Measurements from ENCODE around the gene MVB12B.

Gene MVB12B

DNA sequence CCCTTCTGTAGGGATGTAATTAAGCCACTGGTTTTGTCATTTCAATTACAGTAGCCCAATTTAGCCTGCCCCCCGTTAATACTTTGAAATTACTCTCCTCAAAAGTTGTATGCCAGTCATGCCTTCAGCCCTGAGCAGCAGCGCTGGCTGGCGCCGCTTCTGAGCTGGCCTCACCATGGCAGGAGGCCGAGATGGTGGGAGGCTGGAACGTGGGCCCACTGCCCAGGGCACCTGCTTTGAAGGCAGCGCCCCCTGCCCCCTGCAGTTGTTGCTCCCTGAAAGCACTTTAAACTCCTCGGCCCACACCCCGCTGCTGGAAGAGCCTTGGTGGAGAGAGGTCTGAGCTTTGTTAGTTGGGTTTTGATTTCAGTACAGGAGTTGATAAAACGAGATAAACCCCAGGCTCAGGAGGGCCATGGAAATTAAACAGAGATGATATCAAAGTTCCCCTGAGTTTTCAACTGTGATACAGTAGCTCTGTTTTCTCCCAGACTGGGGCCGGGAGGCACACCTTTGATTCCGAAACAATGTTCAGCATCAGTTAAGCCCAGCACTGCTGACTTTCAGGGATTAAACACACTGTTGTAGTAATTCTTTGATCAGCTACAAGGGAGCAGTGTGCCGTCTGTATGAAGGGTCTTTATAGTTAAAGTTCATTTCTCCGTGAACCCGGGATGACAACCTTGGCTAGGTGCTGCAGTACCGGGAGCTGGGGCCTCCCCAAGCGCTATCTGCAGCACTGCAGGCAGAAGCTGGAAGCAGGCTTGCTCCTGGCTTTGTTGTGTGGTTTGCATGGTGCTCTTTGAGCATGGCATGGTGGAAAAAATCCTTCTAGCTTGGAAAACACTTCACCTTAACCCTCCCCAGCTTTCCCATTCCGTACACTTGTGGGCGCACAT, 9.5 kb downstream of the MVB12B start:
- no peak for TF ChIP-seq SIN3A (IDR thresholded peaks at IDR 0.05; ENCODE audit: borderline replicate concordance, insufficient read depth, low read length)
- no peak for TF ChIP-seq TAF1 (IDR thresholded peaks at IDR 0.05; ENCODE audit: borderline replicate concordance, insufficient read depth, low read length)
- TF ChIP-seq FOXP2 (optimal IDR thresholded peaks at IDR 0.05; ENCODE audit: borderline replicate concordance, extremely low read depth, extremely low read length, insufficient read depth): no peak
- TF ChIP-seq, protein P1, sequence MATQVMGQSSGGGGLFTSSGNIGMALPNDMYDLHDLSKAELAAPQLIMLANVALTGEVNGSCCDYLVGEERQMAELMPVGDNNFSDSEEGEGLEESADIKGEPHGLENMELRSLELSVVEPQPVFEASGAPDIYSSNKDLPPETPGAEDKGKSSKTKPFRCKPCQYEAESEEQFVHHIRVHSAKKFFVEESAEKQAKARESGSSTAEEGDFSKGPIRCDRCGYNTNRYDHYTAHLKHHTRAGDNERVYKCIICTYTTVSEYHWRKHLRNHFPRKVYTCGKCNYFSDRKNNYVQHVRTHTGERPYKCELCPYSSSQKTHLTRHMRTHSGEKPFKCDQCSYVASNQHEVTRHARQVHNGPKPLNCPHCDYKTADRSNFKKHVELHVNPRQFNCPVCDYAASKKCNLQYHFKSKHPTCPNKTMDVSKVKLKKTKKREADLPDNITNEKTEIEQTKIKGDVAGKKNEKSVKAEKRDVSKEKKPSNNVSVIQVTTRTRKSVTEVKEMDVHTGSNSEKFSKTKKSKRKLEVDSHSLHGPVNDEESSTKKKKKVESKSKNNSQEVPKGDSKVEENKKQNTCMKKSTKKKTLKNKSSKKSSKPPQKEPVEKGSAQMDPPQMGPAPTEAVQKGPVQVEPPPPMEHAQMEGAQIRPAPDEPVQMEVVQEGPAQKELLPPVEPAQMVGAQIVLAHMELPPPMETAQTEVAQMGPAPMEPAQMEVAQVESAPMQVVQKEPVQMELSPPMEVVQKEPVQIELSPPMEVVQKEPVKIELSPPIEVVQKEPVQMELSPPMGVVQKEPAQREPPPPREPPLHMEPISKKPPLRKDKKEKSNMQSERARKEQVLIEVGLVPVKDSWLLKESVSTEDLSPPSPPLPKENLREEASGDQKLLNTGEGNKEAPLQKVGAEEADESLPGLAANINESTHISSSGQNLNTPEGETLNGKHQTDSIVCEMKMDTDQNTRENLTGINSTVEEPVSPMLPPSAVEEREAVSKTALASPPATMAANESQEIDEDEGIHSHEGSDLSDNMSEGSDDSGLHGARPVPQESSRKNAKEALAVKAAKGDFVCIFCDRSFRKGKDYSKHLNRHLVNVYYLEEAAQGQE (IDR thresholded peaks at IDR 0.05; ENCODE audit: insufficient read depth in 1 of 2, low read depth in 2 of 2, low read length in 2 of 2): no peak
- no peak for TF ChIP-seq POLR2AphosphoS5 (IDR thresholded peaks at IDR 0.05; ENCODE audit: low read depth, low read length)

DNA sequence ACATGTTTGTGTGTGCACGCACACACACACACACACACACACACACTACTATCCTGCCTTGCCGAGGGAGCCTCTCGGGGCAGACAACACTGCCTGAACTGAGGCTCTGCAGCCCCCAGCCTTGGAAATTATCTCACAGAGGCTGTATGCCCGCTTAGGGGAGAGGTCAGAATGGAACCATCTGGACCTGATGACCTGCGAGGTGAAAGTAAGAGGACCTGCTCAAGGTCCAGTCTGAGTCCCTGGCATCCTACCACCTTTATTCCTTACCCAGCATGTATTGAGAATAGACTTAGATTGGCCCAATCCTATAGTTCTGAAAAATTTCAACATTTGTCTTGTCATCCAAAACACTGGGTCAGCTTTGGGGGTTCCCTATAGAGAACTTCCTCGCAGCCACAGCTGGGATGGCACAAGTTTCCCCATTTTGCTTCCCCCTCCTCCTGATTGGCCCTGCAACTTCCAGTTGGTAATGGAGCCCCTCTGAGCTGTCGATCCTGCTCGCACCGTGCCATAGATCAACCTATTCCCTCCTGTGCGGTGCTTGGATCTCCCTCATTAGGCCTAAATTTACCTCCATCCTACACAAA, 10.2 kb downstream of the MVB12B start:
- TF ChIP-seq SIN3A (IDR thresholded peaks at IDR 0.05; ENCODE audit: borderline replicate concordance, insufficient read depth, low read length) (no peak), FOXP2 (optimal IDR thresholded peaks at IDR 0.05; ENCODE audit: borderline replicate concordance, extremely low read depth, extremely low read length, insufficient read depth) (no peak), POLR2AphosphoS5 (IDR thresholded peaks at IDR 0.05; ENCODE audit: low read depth, low read length) (no peak), TAF1 (IDR thresholded peaks at IDR 0.05; ENCODE audit: borderline replicate concordance, insufficient read depth, low read length) (no peak)
- TF ChIP-seq, protein P1 (IDR thresholded peaks at IDR 0.05; ENCODE audit: insufficient read depth in 1 of 2, low read depth in 2 of 2, low read length in 2 of 2): no peak

DNA sequence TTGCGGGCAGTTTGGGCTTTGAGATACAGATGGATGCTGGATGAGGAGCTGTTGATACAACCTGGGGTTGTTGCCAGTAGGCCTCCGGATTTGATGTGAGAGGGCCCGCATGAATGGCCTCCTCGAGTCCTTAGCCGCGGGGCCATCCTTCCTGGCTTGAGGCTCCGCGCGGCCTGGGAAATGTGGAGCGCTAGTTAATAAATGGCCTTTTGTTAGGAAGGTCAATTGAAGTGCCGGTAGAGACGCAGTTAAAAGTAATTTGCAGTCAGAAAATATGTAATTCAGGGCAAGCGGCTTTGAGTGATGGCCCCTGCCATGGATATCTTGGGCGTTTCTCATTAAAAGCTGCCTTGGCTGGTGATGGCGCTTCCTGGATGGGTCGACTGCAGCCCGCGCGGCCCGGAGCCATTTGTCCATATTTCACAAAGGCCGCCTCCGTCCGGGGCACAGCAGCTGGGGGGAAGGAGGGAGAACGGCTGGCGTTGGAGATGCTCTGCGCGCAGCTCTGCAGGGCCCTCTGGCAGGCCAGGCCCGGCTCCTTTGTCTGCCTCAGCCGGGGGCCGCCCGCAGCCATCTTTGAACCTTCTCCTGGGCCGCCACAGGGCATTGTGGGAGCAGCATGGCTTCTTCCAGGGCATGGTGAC, 11.2 kb downstream of the MVB12B start:
- TF ChIP-seq, protein P1 (IDR thresholded peaks at IDR 0.05; ENCODE audit: insufficient read depth in 1 of 2, low read depth in 2 of 2, low read length in 2 of 2): no peak
- TF ChIP-seq SIN3A (IDR thresholded peaks at IDR 0.05; ENCODE audit: borderline replicate concordance, insufficient read depth, low read length) (no peak), POLR2AphosphoS5 (IDR thresholded peaks at IDR 0.05; ENCODE audit: low read depth, low read length) (no peak), FOXP2 (optimal IDR thresholded peaks at IDR 0.05; ENCODE audit: borderline replicate concordance, extremely low read depth, extremely low read length, insufficient read depth) (no peak), TAF1 (IDR thresholded peaks at IDR 0.05; ENCODE audit: borderline replicate concordance, insufficient read depth, low read length) (no peak)

DNA sequence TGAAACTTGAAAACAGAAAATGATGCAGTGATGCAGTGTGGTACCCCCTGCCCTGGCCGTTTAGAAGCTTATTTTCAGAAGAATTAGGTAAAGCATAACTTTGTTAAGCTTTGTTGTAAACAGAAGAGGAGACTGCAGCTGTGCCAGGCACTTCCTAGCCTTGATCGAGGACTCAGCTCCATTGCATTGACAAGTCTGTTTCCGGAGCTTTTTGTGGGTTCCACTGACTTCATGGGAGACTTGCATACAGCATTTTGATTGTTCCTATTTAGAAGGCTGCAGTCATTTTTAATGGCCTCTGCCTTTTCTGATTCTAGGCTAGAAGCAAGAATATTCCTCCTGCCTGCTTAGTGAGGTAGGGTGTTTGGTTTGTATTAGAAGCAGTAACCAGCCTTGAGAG, 12.3 kb downstream of the MVB12B start:
- no peak for TF ChIP-seq TAF1 (IDR thresholded peaks at IDR 0.05; ENCODE audit: borderline replicate concordance, insufficient read depth, low read length)
- TF ChIP-seq POLR2AphosphoS5 (IDR thresholded peaks at IDR 0.05; ENCODE audit: low read depth, low read length): no peak
- TF ChIP-seq, protein P1 (IDR thresholded peaks at IDR 0.05; ENCODE audit: insufficient read depth in 1 of 2, low read depth in 2 of 2, low read length in 2 of 2): no peak
- no peak for TF ChIP-seq SIN3A (IDR thresholded peaks at IDR 0.05; ENCODE audit: borderline replicate concordance, insufficient read depth, low read length)
- no peak for TF ChIP-seq FOXP2 (optimal IDR thresholded peaks at IDR 0.05; ENCODE audit: borderline replicate concordance, extremely low read depth, extremely low read length, insufficient read depth)

All from PFSK-1 (cell line).